CD4-positive, alpha-beta memory T cell (primary cell): ENCODE measurements around the gene NR5A2. TPM values are rescaled to one million over a fixed set of nuclear protein-coding genes. Genes with fewer than 3 reads are reported as not detected.

ENCODE experiments used
- CTCF ChIA-PET: fragments of 350-600 bp; sonication (Branson Sonifier 250); formaldehyde crosslinking; loops from one replicate; lab custom pipeline; 2021; ENCODE audit warnings: inconsistent platforms; ENCODE audit not compliant: partially characterized antibody; lab: Charles Lee
- POLR2A ChIA-PET: fragments of 350-600 bp; sonication (Branson Sonifier 250); formaldehyde crosslinking; loops from one replicate; lab custom pipeline; 2021; ENCODE audit not compliant: partially characterized antibody; lab: Charles Lee
- DNase-seq, 5 donors: peaks; one replicate each; pipeline versions ENCODE4 v3.0.0 to v3.0.0-alpha.2; 2020 to 2022; ENCODE audit warnings: mixed read lengths in 1 of 5
- H3K27ac ChIP-seq: one replicate; pipeline ENCODE4 v1.7.0; 2013; ENCODE audit warnings: low read depth, low read length
- H3K27me3 ChIP-seq: 2 replicates; pipeline ENCODE4 v1.7.0; 2013; ENCODE audit warnings: mild to moderate bottlenecking, low read length, moderate library complexity; ENCODE audit not compliant: insufficient read depth
- H3K36me3 ChIP-seq: 2 replicates; pipeline ENCODE4 v1.7.0; 2013; ENCODE audit warnings: mild to moderate bottlenecking, low read length, moderate library complexity; ENCODE audit not compliant: insufficient read depth
- H3K4me1 ChIP-seq: 2 replicates; pipeline ENCODE4 v1.7.0; 2013; ENCODE audit warnings: mild to moderate bottlenecking, low read length, moderate library complexity; ENCODE audit not compliant: insufficient read depth
- H3K4me3 ChIP-seq, 2 donors: one replicate each; pipeline ENCODE4 v1.7.0; 2013; ENCODE audit warnings: low read length in 2 of 2, mild to moderate bottlenecking in 1 of 2
- H3K9me3 ChIP-seq, 2 donors: one replicate each; pipeline ENCODE4 v1.7.0; 2013; ENCODE audit warnings: low read length in 2 of 2, control low read depth in 1 of 2; ENCODE audit not compliant: control insufficient read depth in 1 of 2
- H3K27ac Mint-ChIP-seq, 7 donors: one replicate each; pipeline ENCODE4 v1.8.0; 2020 to 2021; ENCODE audit warnings: mixed read lengths in 7 of 7, mild to moderate bottlenecking in 6 of 7, inconsistent platforms in 3 of 7, moderate library complexity in 3 of 7
- H3K27me3 Mint-ChIP-seq, 2 donors: one replicate each; pipeline ENCODE4 v1.8.0; 2020 to 2021; ENCODE audit warnings: mixed read lengths in 2 of 2
- H3K36me3 Mint-ChIP-seq, 2 donors: one replicate each; pipeline ENCODE4 v1.8.0; 2020 to 2021; ENCODE audit warnings: mixed read lengths in 2 of 2, inconsistent platforms in 1 of 2, mild to moderate bottlenecking in 1 of 2
- H3K4me1 Mint-ChIP-seq, 4 donors: one replicate each; pipeline ENCODE4 v1.8.0; 2020 to 2021; ENCODE audit warnings: mixed read lengths in 4 of 4, mild to moderate bottlenecking in 1 of 4
- H3K4me3 Mint-ChIP-seq, 8 donors: one replicate each; pipeline ENCODE4 v1.8.0; 2020 to 2021; ENCODE audit warnings: mixed read lengths in 8 of 8, mild to moderate bottlenecking in 7 of 8, moderate library complexity in 6 of 8, inconsistent platforms in 3 of 8
- H3K9me3 Mint-ChIP-seq, 8 donors: one replicate each; pipeline ENCODE4 v1.8.0; 2020 to 2021; ENCODE audit warnings: mixed read lengths in 8 of 8, mild to moderate bottlenecking in 5 of 8, inconsistent platforms in 3 of 8, moderate library complexity in 1 of 8
- intact Hi-C: fragments of 100-400 bp; cut with micrococcal nuclease; formaldehyde crosslinking; loops from one replicate; pipeline ENCODE4 v1.15.1; 2023
- polyA plus RNA-seq, 2 donors: library from polyadenylated mRNA; unstranded; fragments of 300-500 nt; fragmentation: Illumina TruSeq; gene quantifications; one replicate each; pipeline ENCODE4 v1.2.3, GENCODE V29; 2021
- total RNA-seq, 2 experiments: library from RNA; stranded (reverse); gene quantifications; one replicate each; pipeline ENCODE4 v1.2.3, GENCODE V29; 2021

NR5A2 gene
- total and polyA plus RNA-seq, 4 experiments from 2014 or later = not detected

GRCh38 chr1:200040481-200041138 is 13.1 kb downstream of the NR5A2 start:
- Mint-ChIP-seq H3K27ac (no peak overlapping the region), H3K9me3 (peaks cover 0 to 4% (median 0%) of the 10 kb centered on the region in 8 donors)

GRCh38 chr1:200041337-200042118 is 14.0 kb downstream of the NR5A2 start:
- no peaks in the 10 kb centered on the region for H3K36me3 Mint-ChIP-seq
- CTCF ChIA-PET = no interaction called here
- no peaks in the 10 kb centered on the region for H3K9me3 ChIP-seq
- peak overlapping the region in 4 of 8 donors; percentile 2 to 68 (median 46) for H3K4me3 Mint-ChIP-seq
- no peaks in the 10 kb centered on the region for H3K36me3 ChIP-seq
- POLR2A ChIA-PET = no interaction called here
- intact Hi-C loops = no loop called here
- peaks cover 0 to 4% (median 0%) of the 10 kb centered on the region in 8 donors for H3K9me3 Mint-ChIP-seq
- H3K27me3 ChIP-seq = peaks cover 68% of the 10 kb centered on the region
- H3K27ac Mint-ChIP-seq = no peak overlapping the region
- peaks cover 37% of the 10 kb centered on the region for H3K4me1 ChIP-seq
- H3K4me3 ChIP-seq = no peak overlapping the region
- no peak for DNase-seq
- peaks cover 13 to 56% (median 28%) of the 10 kb centered on the region in 4 donors for H3K4me1 Mint-ChIP-seq
- H3K27me3 Mint-ChIP-seq = peaks cover 59 to 67% of the 10 kb centered on the region in 2 donors
- no peak overlapping the region for H3K27ac ChIP-seq

More at GRCh38 chr1:200040481-200041138, 13.1 kb downstream of the NR5A2 start:
- H3K4me1 ChIP-seq = peaks cover 42% of the 10 kb centered on the region
- Mint-ChIP-seq H3K4me3 (peak overlapping the region in 6 of 8 donors; percentile 17 to 68 (median 50)), H3K4me1 (peaks cover 14 to 64% (median 28%) of the 10 kb centered on the region in 4 donors), H3K27me3 (peaks cover 63 to 73% of the 10 kb centered on the region in 2 donors), H3K36me3 (no peaks in the 10 kb centered on the region)
- no peaks in the 10 kb centered on the region for H3K9me3 ChIP-seq
- no peak for DNase-seq
- peaks cover 75% of the 10 kb centered on the region for H3K27me3 ChIP-seq
- intact Hi-C loops = no loop called here
- no peak overlapping the region for H3K4me3 ChIP-seq
- CTCF ChIA-PET = no interaction called here
- POLR2A ChIA-PET = no interaction called here
- H3K36me3 ChIP-seq = no peaks in the 10 kb centered on the region
- no peak overlapping the region for H3K27ac ChIP-seq

- no peaks in the 10 kb centered on the region for H3K36me3 Mint-ChIP-seq
- H3K27me3 Mint-ChIP-seq = peaks cover 53 to 63% of the 10 kb centered on the region in 2 donors
- H3K4me3 Mint-ChIP-seq = peak overlapping the region in 5 of 8 donors; percentile 12 to 68 (median 33)
- Histone ChIP-seq H3K27me3 (peaks cover 63% of the 10 kb centered on the region), H3K27ac (no peak overlapping the region), H3K4me1 (peaks cover 37% of the 10 kb centered on the region), H3K9me3 (no peaks in the 10 kb centered on the region), H3K36me3 (no peaks in the 10 kb centered on the region), H3K4me3 (no peak overlapping the region)
- no peak overlapping the region for H3K27ac Mint-ChIP-seq
- intact Hi-C loops = no loop called here
- peaks cover 0 to 4% (median 0%) of the 10 kb centered on the region in 8 donors for H3K9me3 Mint-ChIP-seq
- peaks cover 13 to 50% (median 28%) of the 10 kb centered on the region in 4 donors for H3K4me1 Mint-ChIP-seq
- ChIA-PET POLR2A (no interaction called here), CTCF (no interaction called here)
- DNase-seq = no peak
Observed at GRCh38 chr1:200042119-200042551, 14.6 kb downstream of the NR5A2 start.

- H3K36me3 ChIP-seq = no peaks in the 10 kb centered on the region
- peak overlapping the region in 2 of 7 donors; percentile 1 to 53 for H3K27ac Mint-ChIP-seq
- H3K27me3 Mint-ChIP-seq = peaks cover 47 to 59% of the 10 kb centered on the region in 2 donors
- no peak overlapping the region for H3K4me3 ChIP-seq
- H3K9me3 Mint-ChIP-seq = peaks cover 0 to 4% (median 0%) of the 10 kb centered on the region in 8 donors
- H3K4me3 Mint-ChIP-seq = peak overlapping the region; percentile 51 to 89 (median 73)
- peaks cover 61% of the 10 kb centered on the region for H3K27me3 ChIP-seq
- no peak overlapping the region for H3K27ac ChIP-seq
- peaks cover 37% of the 10 kb centered on the region for H3K4me1 ChIP-seq
- no peaks in the 10 kb centered on the region for H3K9me3 ChIP-seq
- ChIA-PET POLR2A (no interaction called here), CTCF (no interaction called here)
- no peaks in the 10 kb centered on the region for H3K36me3 Mint-ChIP-seq
- peaks cover 13 to 44% (median 25%) of the 10 kb centered on the region in 4 donors for H3K4me1 Mint-ChIP-seq
- no peak for DNase-seq
- intact Hi-C loops = no loop called here
Observed at GRCh38 chr1:200042552-200043335, 15.2 kb downstream of the NR5A2 start.

- DNase-seq = no peak
- H3K36me3 Mint-ChIP-seq = no peaks in the 10 kb centered on the region
- CTCF ChIA-PET = no interaction called here
- Histone ChIP-seq H3K27me3 (peaks cover 55% of the 10 kb centered on the region), H3K36me3 (no peaks in the 10 kb centered on the region), H3K4me1 (peaks cover 37% of the 10 kb centered on the region), H3K27ac (no peak overlapping the region), H3K4me3 (no peak overlapping the region), H3K9me3 (no peaks in the 10 kb centered on the region)
- H3K4me1 Mint-ChIP-seq = peaks cover 12 to 38% (median 22%) of the 10 kb centered on the region in 4 donors
- peak overlapping the region in 5 of 8 donors; percentile 71 to 89 (median 75) for H3K4me3 Mint-ChIP-seq
- H3K9me3 Mint-ChIP-seq = peaks cover 0 to 4% (median 0%) of the 10 kb centered on the region in 8 donors
- intact Hi-C loops = no loop called here
- H3K27me3 Mint-ChIP-seq = peaks cover 44 to 54% of the 10 kb centered on the region in 2 donors
- POLR2A ChIA-PET = no interaction called here
- peak overlapping the region in 1 of 7 donors; percentile 1 for H3K27ac Mint-ChIP-seq
Observed at GRCh38 chr1:200043336-200043668, 15.8 kb downstream of the NR5A2 start.

- H3K9me3 Mint-ChIP-seq = peaks cover 0 to 3% (median 0%) of the 10 kb centered on the region in 8 donors
- Histone ChIP-seq H3K4me3 (no peak overlapping the region), H3K27ac (no peak overlapping the region), H3K9me3 (no peaks in the 10 kb centered on the region), H3K4me1 (peaks cover 19% of the 10 kb centered on the region), H3K27me3 (peaks cover 38% of the 10 kb centered on the region), H3K36me3 (no peaks in the 10 kb centered on the region)
- H3K27me3 Mint-ChIP-seq = peaks cover 35 to 38% of the 10 kb centered on the region in 2 donors
- intact Hi-C loops = no loop called here
- DNase-seq = no peak
- POLR2A ChIA-PET = no interaction called here
- H3K4me3 Mint-ChIP-seq = no peak overlapping the region
- CTCF ChIA-PET = no interaction called here
- no peak overlapping the region for H3K27ac Mint-ChIP-seq
- no peaks in the 10 kb centered on the region for H3K36me3 Mint-ChIP-seq
- peaks cover 5 to 26% (median 13%) of the 10 kb centered on the region in 4 donors for H3K4me1 Mint-ChIP-seq
Observed at GRCh38 chr1:200046115-200046514, 18.6 kb downstream of the NR5A2 start.
